Activated T-helper 1 cell treated with Interleukin-2 at 50 U/mL for 16 hours (primary cell): ENCODE results near the gene CDK11A.

Experiments used
- DNase-seq: peaks from one replicate; pipeline ENCODE4 v3.0.0-alpha.2; 2020; ENCODE audit warnings: low read depth

The CDK11A gene

DNA sequence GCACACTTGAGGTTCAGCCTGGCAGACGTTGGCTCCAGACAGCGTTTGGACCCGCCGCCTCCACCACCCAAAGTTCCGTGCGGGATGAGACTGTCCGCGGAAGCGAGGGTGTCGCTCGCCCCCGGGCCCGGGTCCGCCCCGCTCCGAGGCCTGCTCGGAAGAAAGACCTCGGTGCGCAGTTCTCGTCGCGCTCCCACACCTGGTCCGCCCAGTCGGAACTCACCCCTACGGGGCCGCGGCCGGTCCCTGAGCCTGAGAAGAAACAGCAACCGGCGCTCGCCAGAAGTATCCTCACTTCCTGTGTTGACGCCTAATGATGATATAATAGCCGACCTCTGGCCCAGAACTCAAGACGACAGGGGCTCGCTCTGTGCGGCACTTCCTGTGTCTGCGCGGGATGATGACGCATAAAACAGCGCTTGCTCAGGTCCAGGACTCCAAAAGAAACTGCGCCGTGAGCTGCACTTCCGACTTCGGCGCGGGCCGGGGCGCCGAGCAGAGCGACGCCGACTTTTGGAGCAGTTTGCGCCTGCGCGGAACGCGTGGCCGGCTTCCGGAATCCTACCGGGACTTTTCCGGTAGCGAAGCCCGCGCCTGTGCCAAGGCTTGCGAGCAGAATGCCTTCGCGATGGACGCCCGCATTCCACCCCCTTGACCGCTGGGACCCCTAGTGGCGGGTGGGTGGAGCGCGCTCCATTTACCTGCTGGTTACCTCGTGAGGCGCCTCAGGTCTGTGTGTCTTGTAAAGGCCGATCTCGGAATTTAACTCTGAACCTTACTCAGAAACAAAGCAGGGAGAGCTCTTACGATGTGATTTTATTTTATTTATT, at the start of gene CDK11A:
TSS of gene CDK11A (minus strand) at position 323 of the 830 bp plus-strand sequence. CDS start 1,539 bp downstream, outside the sequence.
- peak; percentile 97 for DNase-seq

DNA sequence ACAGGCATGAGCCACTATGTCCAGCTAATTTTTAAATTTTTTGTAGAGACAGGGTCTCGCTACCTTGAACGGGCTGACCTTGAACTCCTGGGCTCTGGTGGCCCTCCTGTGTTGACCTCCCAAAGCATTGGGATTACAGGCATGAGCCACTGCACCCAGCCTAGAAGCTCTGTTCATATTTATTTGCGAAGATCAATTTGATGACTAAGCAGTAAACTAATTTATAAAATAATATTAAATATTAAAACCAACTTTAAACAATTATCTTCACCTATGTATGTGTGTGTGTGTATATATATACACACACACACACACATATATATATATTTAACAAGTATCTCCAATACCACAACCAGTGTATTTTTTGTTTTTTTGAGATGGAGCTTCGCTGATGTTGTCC, 49.7 kb upstream of the CDK11A start:
- DNase-seq: no peak

DNA sequence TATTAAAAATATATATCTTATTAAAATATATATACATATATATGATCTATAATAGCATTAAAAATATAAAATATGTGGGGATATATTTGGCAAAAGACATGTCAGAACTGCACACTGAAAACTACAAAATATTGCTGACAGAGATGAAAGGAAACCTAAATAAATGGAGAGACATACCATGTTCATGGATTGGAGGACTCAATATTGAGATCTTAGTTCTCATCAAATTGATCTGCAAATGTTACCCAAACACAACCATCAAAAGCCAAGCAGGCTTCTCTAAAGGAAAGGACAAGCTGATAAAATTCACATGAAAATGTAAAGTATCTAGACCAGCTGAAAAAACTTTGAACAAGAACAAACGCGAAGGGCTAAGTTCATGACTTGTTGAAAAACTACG, 46.9 kb upstream of the CDK11A start:
- DNase-seq: no peak

DNA sequence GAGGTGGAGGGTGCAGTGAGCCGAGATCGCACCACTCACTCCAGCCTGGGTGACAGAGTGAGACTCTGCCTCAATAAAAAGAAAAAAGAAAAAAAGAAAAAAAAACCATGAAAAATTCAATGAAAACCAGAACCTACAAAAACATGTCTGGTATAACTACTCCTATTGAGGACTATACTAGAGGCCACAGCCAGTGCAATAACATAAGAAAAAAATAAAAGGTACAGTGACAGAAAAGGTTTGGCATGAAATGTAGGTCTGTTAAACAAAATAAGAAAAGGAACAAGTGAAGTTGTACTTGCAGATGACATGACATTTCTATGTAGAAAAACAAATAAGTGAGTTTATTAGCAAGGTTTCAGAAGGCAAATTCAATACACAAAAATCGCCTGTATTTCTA, 45.9 kb upstream of the CDK11A start:
- no peak for DNase-seq

DNA sequence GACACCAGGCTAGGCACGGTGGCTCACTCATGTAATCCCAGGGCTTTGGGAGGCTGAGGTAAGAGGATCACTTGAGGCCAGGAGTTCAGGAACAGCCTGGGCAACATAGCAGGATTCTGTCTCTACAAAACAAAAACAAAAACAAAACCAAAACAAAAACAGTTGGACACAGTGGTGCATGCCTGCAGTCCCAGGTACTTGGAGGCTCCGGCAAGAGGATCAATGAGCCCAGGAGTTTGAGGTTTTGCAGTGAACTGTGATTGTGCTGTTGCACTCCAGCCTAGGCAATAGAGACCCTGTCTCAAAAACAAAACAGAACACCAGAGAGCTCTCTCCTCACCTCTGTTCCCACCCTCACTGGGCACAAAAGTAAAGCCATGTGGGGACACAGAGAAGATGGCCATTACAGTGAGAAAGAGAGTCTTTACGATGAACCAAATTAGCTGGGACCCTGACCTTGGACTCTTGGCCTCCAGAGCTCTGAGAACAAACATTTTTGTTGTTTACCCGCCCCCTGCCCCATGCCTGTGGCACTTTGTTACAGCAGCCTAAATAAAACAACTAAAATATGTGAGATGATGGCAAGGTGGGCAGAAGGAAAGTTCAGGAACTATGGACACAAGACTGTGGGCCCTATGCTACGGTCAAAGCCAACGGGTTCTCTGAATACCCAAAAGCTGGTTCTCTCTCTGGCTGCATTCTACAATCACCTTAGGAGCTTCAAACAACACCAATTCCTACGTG, 44.3 kb upstream of the CDK11A start:
- no peak for DNase-seq

DNA sequence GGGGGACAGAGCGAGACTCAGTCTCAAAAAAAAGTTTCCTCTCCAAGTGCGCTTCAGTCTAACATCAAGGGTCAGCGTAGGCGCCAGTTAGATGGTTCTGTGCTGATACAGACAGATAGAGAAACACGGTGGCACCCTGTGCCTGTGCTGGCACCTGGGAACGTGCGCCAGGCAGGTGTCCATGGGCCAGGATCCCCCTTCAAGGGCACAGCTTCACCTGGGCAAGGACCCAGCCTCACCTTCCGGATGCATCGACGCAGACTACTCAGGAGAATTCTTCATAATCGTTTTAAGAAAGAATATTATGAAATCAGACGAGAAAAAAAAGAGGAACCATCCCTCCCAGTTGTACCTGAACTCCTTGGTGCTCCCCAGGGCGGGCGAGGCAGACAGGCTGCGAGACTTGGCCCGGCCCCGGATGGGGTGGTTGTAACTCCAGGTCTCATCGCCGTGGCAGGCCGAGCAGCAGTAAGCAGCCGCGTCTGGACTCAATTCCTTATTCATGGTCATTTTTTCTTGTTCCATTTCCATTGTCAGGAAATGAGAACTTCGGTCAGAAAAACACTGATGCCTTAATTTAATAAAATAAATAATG, 40.8 kb upstream of the CDK11A start:
- DNase-seq: no peak

DNA sequence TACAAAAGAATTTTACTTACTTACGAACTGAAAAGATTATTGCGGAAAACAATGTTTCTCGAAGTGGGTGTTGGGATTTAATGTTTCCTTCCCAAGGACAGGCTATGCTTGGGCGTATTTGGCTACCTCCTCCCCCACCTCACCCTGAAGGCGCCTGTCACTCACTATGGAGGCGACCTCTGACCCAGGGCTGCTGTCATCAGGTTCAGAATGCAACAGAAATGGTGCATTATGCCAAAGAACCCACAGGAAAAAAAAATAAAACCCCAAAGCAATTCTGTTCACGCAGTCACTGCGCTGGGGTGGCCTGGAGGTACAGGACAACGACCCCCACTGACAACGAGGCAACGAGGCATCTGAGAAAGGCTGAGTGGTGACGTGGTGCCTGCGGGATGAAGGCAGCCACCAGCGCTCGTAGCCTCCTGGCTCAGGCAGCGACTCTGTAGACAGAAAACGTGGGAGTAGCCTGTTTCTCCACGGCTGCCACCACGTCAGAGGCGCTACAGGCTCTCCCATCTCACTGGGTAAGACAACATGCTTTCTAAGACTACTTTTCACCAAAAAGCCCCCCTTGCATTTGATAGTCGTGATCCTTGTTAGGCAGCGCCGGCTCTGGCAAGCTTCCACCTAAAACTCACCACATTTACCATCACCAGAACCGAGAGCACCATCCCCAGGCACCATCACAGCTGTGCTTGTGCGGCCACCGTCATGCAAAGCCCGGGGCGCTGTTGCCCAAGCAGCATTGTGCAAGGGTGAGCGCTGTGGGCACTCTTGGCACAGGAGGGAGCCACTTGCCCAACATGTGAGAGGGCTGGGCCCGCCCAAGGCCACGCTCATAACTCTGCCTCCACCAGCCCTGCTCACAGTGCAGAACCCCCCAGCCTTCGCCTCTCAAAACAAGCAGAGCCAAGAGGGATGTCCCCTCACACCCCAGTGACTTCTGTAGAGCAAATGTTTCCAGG, 39.8 kb upstream of the CDK11A start:
- no peak for DNase-seq

DNA sequence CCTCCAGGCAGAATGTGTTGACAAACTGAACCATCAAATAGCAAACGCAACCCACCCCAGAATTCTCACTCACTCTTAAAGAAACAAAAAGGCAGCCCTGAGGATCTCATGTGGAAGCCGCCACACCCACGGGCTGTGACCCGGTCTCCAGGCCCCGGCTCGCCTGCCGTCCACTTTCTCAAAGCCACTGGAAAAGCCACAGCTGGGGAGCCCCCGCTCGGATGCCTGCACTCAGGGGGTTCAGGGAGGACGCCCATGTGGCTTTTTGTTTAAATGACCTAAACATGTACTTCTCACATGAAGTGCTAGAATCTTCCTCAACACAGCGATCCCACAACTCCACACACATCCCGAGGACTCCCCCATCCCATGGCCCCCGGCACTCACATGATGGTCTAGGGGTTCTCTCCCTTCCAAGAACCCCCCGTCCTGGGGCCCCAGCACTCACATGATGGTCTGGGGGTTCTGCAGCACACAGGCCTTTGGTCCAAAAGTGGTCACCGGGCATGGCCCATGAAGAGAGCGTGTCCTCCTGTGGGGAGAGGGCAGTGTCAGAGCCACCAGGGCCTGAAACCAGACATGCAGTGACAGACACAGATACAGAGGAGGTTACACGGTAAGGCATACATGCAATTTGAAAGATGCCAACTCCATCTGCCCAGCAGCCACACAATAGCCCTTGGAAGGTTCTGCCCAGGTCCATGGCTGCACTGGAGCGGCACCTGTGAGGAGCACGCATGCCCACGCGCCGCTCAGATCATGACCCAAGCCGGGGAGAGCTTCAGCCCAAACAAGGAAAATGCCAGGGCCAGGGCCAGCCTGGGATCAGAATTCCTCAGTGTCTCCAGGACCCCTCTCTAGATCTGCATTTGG, 37.6 kb upstream of the CDK11A start:
- DNase-seq: no peak

DNA sequence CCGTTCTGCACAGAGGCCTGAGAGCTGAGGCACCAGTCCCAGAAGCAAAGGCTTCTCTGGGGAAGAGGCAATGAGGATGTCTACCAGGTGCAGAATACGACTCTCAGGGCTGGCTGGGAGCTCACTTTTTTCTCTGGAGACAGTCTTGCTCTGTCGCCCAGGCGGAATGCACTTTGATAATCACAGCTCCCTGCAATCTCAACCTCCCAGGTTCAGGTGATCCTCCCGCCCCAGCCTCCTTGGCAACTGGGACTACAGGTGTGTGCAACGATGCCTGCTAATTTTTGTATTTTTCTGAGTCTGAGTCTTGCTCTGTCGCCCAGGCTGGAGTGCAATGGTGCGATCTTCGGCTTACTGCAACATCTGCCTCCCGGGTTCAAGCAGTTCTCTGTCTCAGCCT, 36.6 kb upstream of the CDK11A start:
- DNase-seq: no peak

DNA sequence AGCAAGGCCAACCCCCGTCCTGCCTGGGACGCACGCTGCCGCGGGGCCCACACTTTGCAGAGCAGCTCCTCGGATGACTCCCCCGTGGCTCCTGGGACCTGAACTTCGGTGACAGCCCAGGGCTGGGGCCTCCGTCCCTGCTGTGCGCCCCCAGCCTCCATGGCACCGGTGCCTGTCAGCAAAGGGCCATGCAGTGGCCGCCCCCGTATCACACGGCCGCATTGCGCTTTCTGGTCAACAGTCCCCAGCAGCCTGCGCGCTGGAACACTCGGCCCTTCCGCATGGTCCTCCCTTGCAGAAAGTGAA, 36.1 kb upstream of the CDK11A start:
- DNase-seq: no peak

DNA sequence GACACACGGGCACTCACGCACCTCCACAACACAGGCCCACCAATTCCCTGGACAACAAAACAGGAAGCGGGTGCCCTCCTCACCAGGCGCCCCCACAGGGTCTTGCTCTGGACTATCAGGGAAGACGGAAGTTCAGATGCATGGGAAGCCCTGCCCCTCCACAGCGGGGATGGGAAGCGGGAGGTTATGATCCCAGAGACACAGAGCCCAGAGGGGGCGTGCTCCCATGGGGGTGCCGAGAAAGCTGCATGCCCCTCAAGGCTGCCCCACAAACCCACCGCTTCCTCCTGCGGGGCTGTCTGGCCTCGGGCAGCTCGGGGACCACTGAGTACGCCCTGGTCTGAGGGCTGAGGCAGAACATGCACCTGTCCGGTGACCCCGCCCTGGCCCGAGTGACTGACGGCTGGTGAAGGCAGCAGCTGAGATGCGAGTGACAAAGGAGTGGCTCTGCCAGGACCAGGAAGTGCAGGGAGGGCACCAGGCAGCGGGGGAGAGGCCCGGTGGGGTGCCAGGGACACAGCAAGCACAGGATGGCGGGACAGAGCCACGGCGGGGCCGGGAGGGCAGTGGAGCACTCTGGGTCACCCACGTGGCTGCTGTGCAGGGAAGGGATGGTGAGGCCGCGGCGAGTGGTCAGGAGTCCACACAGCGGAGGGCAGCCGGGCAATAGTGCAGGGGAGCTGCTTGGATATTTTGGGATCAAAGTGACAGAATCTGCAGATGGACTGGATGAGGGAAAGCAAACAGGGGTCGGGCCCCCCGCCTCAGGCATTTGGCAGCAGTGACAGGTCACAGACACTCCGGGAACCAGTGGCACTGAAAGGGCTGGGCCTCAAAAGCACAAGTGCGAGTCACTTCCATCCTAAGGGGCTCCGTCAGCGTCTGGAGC, 35.5 kb upstream of the CDK11A start:
- DNase-seq: no peak

DNA sequence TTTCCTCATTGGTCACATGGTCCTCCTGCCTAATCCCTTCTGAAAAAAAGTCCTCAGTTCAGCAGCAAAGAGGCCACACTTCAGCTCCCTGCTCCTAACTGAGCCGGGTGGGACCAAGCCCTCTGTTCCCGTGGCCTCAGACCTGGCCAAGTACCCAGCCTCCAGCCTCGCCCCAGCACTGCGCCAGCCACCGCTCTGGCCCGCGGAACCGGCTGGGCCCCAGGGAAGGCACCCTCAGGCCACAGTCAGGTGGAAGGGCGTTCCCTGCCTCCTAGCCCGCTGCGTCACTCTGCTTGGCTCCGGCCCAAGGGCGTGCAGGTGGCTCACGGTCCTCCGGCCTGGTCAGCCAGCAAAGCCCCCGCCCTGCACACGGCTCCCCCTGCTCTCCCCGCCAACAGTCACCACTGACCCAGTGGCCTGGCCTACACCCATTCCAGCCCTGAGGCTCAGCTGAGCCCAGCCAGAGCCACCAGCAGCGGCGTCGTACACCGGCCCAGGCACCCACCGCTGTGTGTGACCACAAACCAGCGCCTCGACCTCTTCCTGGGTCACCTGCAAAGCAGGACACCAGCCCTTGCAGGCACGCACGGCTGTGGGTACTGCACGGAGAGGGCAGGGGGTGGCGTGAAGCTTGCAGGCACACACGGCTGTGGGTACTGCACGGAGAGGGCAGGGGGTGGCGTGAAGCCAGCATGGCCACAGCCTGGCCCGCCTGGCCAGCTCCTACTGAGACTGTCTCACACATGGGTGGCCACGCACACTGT, 34.7 kb upstream of the CDK11A start:
- no peak for DNase-seq

DNA sequence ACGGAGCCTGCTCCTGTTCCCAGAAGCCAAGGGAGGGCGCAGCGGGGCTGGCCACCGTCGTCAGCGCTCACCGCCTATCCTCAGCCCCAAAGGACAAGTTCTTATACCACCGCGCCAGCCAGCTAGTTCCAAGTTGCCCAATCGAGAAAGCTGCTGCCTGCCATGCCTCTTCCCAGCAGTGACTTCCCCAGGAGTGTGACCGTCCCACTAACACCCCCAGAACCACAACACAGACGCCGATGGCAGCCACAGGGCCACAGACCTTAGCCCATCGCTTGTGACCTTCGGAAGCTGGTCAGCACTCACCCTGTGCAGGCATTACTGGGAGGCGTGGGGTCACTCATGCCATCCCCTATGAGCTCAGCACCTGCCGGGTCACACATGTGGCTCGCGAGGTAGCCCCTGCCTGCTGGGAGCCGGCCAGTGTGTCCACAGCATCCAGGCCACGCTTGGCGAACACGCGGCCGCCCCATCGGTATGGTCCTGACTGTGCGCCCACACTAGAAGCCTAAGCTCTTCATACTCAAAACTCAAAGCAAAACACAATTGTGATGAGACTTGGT, 34.0 kb upstream of the CDK11A start:
- no peak for DNase-seq

DNA sequence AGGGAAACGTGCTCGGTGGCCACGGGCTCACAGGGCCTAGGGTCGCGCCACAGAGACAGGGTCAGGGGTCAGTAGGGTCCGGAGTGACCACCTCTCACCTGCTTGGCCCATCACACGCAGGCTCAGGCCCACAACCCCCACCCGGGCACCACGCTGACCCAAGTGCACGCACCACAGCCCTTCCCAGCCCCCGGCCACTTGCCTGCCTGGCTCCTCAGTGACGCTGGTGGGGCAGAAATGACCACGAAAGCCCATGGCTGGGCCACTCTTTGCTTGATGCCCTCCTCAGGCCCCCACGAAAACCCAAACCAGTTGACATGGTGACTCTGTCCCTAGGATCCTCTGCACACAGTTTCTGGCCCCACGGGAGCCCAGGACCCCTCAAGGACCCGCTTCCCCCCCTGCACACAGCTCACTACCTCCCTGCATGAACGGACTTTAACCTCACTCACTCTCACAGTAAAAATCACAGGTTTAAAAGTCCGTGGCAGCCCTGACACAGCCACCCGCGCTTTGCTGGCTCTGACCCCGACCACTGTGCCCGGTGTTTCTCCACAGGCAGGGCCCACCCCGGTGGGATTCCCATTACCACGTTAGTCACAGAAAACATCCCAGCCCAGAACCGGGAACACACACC, 33.4 kb upstream of the CDK11A start:
- no peak for DNase-seq

DNA sequence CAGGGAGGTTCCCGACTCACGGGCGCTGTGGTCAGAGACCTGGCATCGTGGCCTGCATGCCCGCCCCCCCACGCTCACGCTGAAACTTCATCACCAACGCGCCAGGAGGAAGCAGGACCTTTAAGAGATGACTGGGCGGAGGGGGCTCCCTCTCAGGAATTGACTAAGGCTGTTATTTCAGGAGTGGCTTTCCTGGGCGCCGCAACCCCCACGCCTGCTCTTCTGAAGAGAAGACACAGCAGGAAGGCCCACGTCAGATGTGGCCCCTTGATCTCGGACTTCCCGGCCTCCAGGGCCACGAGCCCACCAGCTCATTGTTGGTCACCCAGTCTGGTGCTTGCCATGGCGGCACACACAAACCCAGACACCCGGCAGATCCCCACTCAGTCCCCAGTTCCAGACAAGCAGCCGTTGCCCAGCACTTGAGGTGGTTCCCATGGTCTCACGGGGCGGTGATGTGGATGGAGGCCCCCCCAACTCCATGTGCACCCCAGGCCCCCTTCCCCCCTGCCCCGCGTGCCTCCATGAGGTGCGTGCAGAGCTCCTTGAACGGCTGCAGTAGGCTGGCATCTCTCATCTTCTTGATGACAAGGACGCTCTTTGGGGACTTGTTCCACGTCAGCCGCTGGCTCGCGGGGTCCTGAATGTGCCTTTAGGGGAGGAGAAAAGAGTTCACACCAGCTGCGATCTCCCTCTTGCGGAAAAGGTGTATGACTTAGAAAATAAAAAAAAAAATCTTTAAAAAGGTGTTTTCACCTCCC, 32.7 kb upstream of the CDK11A start:
- no peak for DNase-seq

DNA sequence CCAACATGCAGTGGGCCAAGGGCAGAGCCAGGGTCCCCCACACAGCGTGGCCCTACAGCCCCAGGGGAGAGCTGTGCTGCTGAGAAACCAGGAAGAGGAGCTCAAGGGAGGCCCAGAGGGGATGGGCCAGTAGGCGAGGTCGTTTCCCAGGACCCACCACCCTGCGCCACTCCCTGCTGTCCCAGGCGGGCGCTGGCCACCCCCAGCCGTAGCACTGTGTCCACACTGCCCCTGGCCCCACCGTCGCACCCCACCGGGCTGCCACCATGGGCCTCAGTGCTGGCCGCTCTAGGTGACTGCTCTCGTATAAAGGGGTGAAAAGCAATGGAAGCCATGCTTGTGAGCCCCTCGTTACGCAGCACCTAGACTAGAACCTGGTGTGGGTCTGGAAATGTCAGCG, 31.7 kb upstream of the CDK11A start:
- DNase-seq: no peak

DNA sequence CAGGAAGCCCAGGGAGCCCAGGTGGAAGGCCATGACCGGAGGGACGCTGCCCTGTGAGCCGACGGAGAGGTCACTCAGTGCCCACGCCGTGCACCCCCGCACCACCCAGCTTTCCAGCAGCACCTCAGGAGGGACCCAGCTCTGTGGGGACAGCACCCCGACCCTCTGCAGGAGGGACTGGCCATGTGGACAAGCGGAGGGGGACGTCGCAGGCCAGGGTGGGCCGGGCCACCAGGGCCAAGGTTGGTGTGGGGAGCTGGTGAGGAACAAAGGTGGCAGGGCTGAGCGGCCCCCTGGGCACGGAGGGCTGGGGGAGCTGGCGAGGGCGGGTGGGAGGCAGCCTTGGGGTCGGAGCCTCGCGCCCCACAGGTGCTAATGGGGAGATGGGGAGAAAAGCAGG, 31.3 kb upstream of the CDK11A start:
- DNase-seq: no peak
